Liver (tissue), 3 donors: ENCODE results near the gene NLK.

ENCODE experiments used
- EGR1 ChIP-seq, 2 donors: IDR thresholded peaks; 2 replicates each; pipeline ENCODE4 v1.6.1; 2016 to 2018; ENCODE audit warnings: antibody characterized with exemption in 2 of 2, low read depth in 2 of 2
- GABPA ChIP-seq, 2 donors: IDR thresholded peaks in 1 of 2; conservative IDR thresholded peaks in 1 of 2; 2 replicates each; pipeline ENCODE4 v1.6.1; 2016; ENCODE audit warnings: antibody characterized with exemption in 2 of 2, mild to moderate bottlenecking in 1 of 2, moderate library complexity in 1 of 2
- HNF4A ChIP-seq, 2 donors: conservative IDR thresholded peaks; 2 replicates each; pipeline ENCODE4 v1.6.1; 2016; ENCODE audit warnings: antibody characterized with exemption in 2 of 2, mild to moderate bottlenecking in 2 of 2
- HNF4G ChIP-seq: IDR thresholded peaks from 2 replicates; pipeline ENCODE4 v1.6.1; 2016; ENCODE audit warnings: antibody characterized with exemption
- NR2F2 ChIP-seq: IDR thresholded peaks from 2 replicates; pipeline ENCODE4 v1.6.1; 2016; ENCODE audit warnings: antibody characterized with exemption
- RAD21 ChIP-seq, 2 donors: IDR thresholded peaks; 2 replicates each; pipeline ENCODE4 v1.6.1; 2016; ENCODE audit warnings: antibody characterized with exemption in 2 of 2, mild to moderate bottlenecking in 2 of 2
- SP1 ChIP-seq: IDR thresholded peaks from 2 replicates; pipeline ENCODE4 v1.6.1; 2018; ENCODE audit warnings: antibody characterized with exemption, mild to moderate bottlenecking
- TAF1 ChIP-seq: conservative IDR thresholded peaks from 2 replicates; pipeline ENCODE4 v1.6.1; 2016; ENCODE audit warnings: antibody characterized with exemption, mild to moderate bottlenecking
- YY1 ChIP-seq: IDR thresholded peaks from 2 replicates; pipeline ENCODE4 v1.6.1; 2016; ENCODE audit warnings: antibody characterized with exemption, mild to moderate bottlenecking
- TF ChIP-seq, protein P1 (sequence below): fragments of 150-350 bp; IDR thresholded peaks from 2 replicates; pipeline ENCODE4 v1.5.1; 2017; ENCODE audit warnings: improper control_type of control experiment, low read depth, low read length; ENCODE audit not compliant: missing input control
- TF ChIP-seq, protein P2 (sequence below): IDR thresholded peaks from 2 replicates; pipeline ENCODE4 v1.6.1; 2016; ENCODE audit warnings: antibody characterized with exemption
- TF ChIP-seq, protein P3 (sequence below): IDR thresholded peaks from 2 replicates; pipeline ENCODE4 v1.6.1; 2016; ENCODE audit warnings: antibody characterized with exemption, mild to moderate bottlenecking
- TF ChIP-seq, protein P4 (sequence below): IDR thresholded peaks from 2 replicates; pipeline ENCODE4 v1.6.1; 2016; ENCODE audit warnings: antibody characterized with exemption
- donor health status: healthy.
- donor health status: healthy.

DNA sequence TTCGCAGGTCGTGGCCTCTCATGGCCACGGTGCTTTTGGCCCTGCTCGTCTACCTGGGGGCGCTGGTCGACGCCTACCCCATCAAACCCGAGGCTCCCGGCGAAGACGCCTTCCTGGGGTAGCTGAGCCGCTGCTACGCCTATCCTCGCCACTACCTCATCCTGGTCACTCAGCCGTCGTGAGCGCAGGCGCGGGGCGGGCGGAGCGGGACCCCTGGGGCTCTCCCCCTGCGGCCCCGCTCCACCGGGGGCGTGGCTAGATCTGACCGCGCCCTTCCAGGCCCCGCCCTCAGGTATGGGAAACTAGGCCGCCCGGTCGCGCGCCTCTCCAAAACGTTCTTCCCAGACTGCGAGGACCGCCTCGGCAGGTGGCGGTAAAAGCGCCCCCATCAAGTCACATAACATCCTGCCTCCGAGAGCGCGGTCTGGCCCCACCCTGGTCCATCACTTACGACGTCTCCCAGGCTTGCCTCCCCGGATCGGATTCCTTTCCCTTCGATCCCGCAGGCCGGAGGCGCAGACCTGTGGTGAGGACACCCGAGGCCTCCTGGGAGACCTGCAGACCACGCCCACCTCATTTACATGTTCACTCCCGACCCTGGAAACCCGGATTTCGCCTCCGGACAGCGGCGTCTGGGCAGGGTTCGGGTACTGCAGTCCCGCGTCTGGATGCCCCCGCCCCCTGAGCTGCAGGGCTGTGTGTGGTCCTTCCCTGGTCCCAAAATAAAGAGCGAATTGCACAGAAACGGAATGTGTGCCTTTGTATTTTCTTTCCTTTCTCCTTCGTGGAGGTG is 185.0 kb downstream of the NLK start:
- TF ChIP-seq, protein P1, sequence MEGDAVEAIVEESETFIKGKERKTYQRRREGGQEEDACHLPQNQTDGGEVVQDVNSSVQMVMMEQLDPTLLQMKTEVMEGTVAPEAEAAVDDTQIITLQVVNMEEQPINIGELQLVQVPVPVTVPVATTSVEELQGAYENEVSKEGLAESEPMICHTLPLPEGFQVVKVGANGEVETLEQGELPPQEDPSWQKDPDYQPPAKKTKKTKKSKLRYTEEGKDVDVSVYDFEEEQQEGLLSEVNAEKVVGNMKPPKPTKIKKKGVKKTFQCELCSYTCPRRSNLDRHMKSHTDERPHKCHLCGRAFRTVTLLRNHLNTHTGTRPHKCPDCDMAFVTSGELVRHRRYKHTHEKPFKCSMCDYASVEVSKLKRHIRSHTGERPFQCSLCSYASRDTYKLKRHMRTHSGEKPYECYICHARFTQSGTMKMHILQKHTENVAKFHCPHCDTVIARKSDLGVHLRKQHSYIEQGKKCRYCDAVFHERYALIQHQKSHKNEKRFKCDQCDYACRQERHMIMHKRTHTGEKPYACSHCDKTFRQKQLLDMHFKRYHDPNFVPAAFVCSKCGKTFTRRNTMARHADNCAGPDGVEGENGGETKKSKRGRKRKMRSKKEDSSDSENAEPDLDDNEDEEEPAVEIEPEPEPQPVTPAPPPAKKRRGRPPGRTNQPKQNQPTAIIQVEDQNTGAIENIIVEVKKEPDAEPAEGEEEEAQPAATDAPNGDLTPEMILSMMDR = peak; percentile 18
- TF ChIP-seq, protein P2, sequence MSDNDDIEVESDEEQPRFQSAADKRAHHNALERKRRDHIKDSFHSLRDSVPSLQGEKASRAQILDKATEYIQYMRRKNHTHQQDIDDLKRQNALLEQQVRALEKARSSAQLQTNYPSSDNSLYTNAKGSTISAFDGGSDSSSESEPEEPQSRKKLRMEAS = no peak
- TF ChIP-seq YY1 (no peak), TAF1 (no peak), SP1 (peak; percentile 51), RAD21 (IDR thresholded peaks at IDR 0.05) (peak; percentile 32 to 65), GABPA (IDR thresholded peaks at IDR 0.05 in 1 of 2, conservative IDR thresholded peaks at IDR 0.05 in 1 of 2) (no peak), NR2F2 (no peak), HNF4G (no peak), HNF4A (conservative IDR thresholded peaks at IDR 0.05) (no peak), EGR1 (IDR thresholded peaks at IDR 0.05; ENCODE audit: low read depth in 2 of 2) (no peak)
- TF ChIP-seq, protein P3, sequence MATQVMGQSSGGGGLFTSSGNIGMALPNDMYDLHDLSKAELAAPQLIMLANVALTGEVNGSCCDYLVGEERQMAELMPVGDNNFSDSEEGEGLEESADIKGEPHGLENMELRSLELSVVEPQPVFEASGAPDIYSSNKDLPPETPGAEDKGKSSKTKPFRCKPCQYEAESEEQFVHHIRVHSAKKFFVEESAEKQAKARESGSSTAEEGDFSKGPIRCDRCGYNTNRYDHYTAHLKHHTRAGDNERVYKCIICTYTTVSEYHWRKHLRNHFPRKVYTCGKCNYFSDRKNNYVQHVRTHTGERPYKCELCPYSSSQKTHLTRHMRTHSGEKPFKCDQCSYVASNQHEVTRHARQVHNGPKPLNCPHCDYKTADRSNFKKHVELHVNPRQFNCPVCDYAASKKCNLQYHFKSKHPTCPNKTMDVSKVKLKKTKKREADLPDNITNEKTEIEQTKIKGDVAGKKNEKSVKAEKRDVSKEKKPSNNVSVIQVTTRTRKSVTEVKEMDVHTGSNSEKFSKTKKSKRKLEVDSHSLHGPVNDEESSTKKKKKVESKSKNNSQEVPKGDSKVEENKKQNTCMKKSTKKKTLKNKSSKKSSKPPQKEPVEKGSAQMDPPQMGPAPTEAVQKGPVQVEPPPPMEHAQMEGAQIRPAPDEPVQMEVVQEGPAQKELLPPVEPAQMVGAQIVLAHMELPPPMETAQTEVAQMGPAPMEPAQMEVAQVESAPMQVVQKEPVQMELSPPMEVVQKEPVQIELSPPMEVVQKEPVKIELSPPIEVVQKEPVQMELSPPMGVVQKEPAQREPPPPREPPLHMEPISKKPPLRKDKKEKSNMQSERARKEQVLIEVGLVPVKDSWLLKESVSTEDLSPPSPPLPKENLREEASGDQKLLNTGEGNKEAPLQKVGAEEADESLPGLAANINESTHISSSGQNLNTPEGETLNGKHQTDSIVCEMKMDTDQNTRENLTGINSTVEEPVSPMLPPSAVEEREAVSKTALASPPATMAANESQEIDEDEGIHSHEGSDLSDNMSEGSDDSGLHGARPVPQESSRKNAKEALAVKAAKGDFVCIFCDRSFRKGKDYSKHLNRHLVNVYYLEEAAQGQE = no peak
- TF ChIP-seq, protein P4, sequence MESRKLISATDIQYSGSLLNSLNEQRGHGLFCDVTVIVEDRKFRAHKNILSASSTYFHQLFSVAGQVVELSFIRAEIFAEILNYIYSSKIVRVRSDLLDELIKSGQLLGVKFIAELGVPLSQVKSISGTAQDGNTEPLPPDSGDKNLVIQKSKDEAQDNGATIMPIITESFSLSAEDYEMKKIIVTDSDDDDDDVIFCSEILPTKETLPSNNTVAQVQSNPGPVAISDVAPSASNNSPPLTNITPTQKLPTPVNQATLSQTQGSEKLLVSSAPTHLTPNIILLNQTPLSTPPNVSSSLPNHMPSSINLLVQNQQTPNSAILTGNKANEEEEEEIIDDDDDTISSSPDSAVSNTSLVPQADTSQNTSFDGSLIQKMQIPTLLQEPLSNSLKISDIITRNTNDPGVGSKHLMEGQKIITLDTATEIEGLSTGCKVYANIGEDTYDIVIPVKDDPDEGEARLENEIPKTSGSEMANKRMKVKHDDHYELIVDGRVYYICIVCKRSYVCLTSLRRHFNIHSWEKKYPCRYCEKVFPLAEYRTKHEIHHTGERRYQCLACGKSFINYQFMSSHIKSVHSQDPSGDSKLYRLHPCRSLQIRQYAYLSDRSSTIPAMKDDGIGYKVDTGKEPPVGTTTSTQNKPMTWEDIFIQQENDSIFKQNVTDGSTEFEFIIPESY = no peak
